ENCODE results near the gene PDXP. TPM values are rescaled to one million over a fixed set of nuclear protein-coding genes. Genes with fewer than 3 reads are reported as not detected.

Gene PDXP
- total and polyA plus RNA-seq, 7 donors = 7.5 to 51.1 (median 12.8) TPM

- 79% methylated on average over 14 of the region's 14 CpGs for WGBS, 2 donors
Measured at GRCh38 chr22:37632174-37633088, 26.1 kb upstream of the PDXP start.

GRCh38 chr22:37633089-37633624, 25.4 kb upstream of the PDXP start:
- DNase-seq = no peak
- Histone ChIP-seq H3K27me3 (no peaks in the 10 kb centered on the region), H3K36me3 (peaks cover 5 to 44% (median 12%) of the 10 kb centered on the region in 4 donors), H3K27ac (peak overlapping the region; percentile 69 to 80 (median 75)), H3K4me1 (peaks cover 2 to 34% (median 26%) of the 10 kb centered on the region in 4 donors), H3K4me3 (no peak overlapping the region), H3K9me3 (no peaks in the 10 kb centered on the region)
- TF ChIP-seq POLR2AphosphoS5 (IDR thresholded peaks at IDR 0.05) = no peak
- TF ChIP-seq EP300 (IDR thresholded peaks at IDR 0.05) = no peak
- TF ChIP-seq POLR2A (IDR thresholded peaks at IDR 0.05) = no peak
- TF ChIP-seq CTCF (IDR thresholded peaks at IDR 0.05) = no peak
- WGBS, 2 donors = 29 to 71% methylated on average over 11 of the region's 11 CpGs
- intact Hi-C loops (cut with DNase I) = no loop called here

More at GRCh38 chr22:37632174-37633088, 26.1 kb upstream of the PDXP start:
- H3K4me3 ChIP-seq = no peak overlapping the region
- no peaks in the 10 kb centered on the region for H3K27me3 ChIP-seq
- peak overlapping the region; percentile 69 to 80 (median 75) for H3K27ac ChIP-seq
- no peak for TF ChIP-seq CTCF (IDR thresholded peaks at IDR 0.05)
- no peak for TF ChIP-seq POLR2AphosphoS5 (IDR thresholded peaks at IDR 0.05)
- TF ChIP-seq EP300 (IDR thresholded peaks at IDR 0.05) = no peak
- TF ChIP-seq POLR2A (IDR thresholded peaks at IDR 0.05) = no peak
- DNase-seq = no peak
- H3K36me3 ChIP-seq = peaks cover 5 to 44% (median 12%) of the 10 kb centered on the region in 4 donors
- intact Hi-C loops (cut with DNase I) = no loop called here
- H3K9me3 ChIP-seq = no peaks in the 10 kb centered on the region
- peaks cover 2 to 35% (median 32%) of the 10 kb centered on the region in 4 donors for H3K4me1 ChIP-seq

GRCh38 chr22:37633625-37634416, 24.7 kb upstream of the PDXP start:
- Histone ChIP-seq H3K27ac (peak overlapping the region; percentile 69 to 80 (median 75)), H3K36me3 (peaks cover 5 to 38% (median 12%) of the 10 kb centered on the region in 4 donors), H3K9me3 (no peaks in the 10 kb centered on the region), H3K4me3 (peak overlapping the region in 3 of 4 donors; percentile 0 to 24 (median 20)), H3K27me3 (no peaks in the 10 kb centered on the region), H3K4me1 (peaks cover 2 to 35% (median 28%) of the 10 kb centered on the region in 4 donors)
- 23 to 58% methylated on average over 24 of the region's 24 CpGs for WGBS, 2 donors
- intact Hi-C loops (cut with DNase I) = no loop called here
- peak; percentile 95 for DNase-seq
- TF ChIP-seq EP300 (IDR thresholded peaks at IDR 0.05) (no peak), POLR2A (IDR thresholded peaks at IDR 0.05) (no peak), POLR2AphosphoS5 (IDR thresholded peaks at IDR 0.05) (peak in 1 of 4 donors; percentile 23), CTCF (IDR thresholded peaks at IDR 0.05) (peak in 2 of 4 experiments; percentile 24 to 27)

GRCh38 chr22:37634417-37634924, 24.1 kb upstream of the PDXP start:
- Histone ChIP-seq H3K27me3 (no peaks in the 10 kb centered on the region), H3K4me1 (peaks cover 2 to 41% (median 34%) of the 10 kb centered on the region in 4 donors), H3K27ac (peak overlapping the region; percentile 69 to 80 (median 75)), H3K9me3 (no peaks in the 10 kb centered on the region), H3K36me3 (peaks cover 5 to 32% (median 10%) of the 10 kb centered on the region in 4 donors), H3K4me3 (peak overlapping the region in 3 of 4 donors; percentile 0 to 24 (median 20))
- WGBS, 2 donors = 53 to 74% methylated on average over 8 of the region's 8 CpGs
- no peak for DNase-seq
- no peak for TF ChIP-seq POLR2A (IDR thresholded peaks at IDR 0.05)
- no peak for TF ChIP-seq EP300 (IDR thresholded peaks at IDR 0.05)
- TF ChIP-seq POLR2AphosphoS5 (IDR thresholded peaks at IDR 0.05) = no peak
- TF ChIP-seq CTCF (IDR thresholded peaks at IDR 0.05) = no peak
- intact Hi-C loops (cut with DNase I) = no loop called here

Data from sigmoid colon (tissue), 7 donors.